Gastrocnemius medialis (tissue), 4 donors: ENCODE measurements around the gene ART5.

Source experiments
- CTCF ChIP-seq, 5 experiments: fragments of 450-650 bp in 3 of 5; fragments of 200-600 bp in 2 of 5; sonication (generic) in 2 of 5; IDR thresholded peaks in 4 of 5; conservative IDR thresholded peaks in 1 of 5; 1 replicate in 4 of 5; 2 replicates in 1 of 5; pipeline ENCODE4 v1.5.1; 2016 to 2019; ENCODE audit warnings: antibody characterized with exemption in 5 of 5, mild to moderate bottlenecking in 3 of 5, moderate library complexity in 3 of 5
- POLR2A ChIP-seq, 2 donors: fragments of 450-650 bp; IDR thresholded peaks; one replicate each; pipeline ENCODE4 v1.6.1; 2017; ENCODE audit warnings: antibody characterized with exemption in 2 of 2, mild to moderate bottlenecking in 2 of 2, moderate library complexity in 2 of 2

GRCh38 chr11:3641701-3642070, at the start of gene ART5:
- TF ChIP-seq CTCF (IDR thresholded peaks at IDR 0.05 in 4 of 5, conservative IDR thresholded peaks at IDR 0.05 in 1 of 5) (no peak), POLR2A (IDR thresholded peaks at IDR 0.05) (no peak)
